GM12864 (cell line): ENCODE measurements around the gene MAP3K5.

Experiments used
- DNase-seq: peaks from one replicate; pipeline ENCODE4 v3.0.0-alpha.2; 2011; ENCODE audit warnings: low read depth
- H3K4me3 ChIP-seq: 2 replicates; pipeline ENCODE4 v1.5.1; 2011; ENCODE audit warnings: mild to moderate bottlenecking, low read depth, low read length, control low read depth
- TF ChIP-seq, protein P1 (sequence below): IDR thresholded peaks from 2 replicates; pipeline ENCODE4 v1.5.1; 2011; ENCODE audit warnings: low read depth, mild to moderate bottlenecking, moderate library complexity, low read length, control low read depth, inconsistent platforms; ENCODE audit errors: missing control alignments

Gene MAP3K5

GRCh38 chr6:136749359-136749997, 42.8 kb downstream of the MAP3K5 start:
- H3K4me3 ChIP-seq: no peak overlapping the region
- TF ChIP-seq, protein P1, sequence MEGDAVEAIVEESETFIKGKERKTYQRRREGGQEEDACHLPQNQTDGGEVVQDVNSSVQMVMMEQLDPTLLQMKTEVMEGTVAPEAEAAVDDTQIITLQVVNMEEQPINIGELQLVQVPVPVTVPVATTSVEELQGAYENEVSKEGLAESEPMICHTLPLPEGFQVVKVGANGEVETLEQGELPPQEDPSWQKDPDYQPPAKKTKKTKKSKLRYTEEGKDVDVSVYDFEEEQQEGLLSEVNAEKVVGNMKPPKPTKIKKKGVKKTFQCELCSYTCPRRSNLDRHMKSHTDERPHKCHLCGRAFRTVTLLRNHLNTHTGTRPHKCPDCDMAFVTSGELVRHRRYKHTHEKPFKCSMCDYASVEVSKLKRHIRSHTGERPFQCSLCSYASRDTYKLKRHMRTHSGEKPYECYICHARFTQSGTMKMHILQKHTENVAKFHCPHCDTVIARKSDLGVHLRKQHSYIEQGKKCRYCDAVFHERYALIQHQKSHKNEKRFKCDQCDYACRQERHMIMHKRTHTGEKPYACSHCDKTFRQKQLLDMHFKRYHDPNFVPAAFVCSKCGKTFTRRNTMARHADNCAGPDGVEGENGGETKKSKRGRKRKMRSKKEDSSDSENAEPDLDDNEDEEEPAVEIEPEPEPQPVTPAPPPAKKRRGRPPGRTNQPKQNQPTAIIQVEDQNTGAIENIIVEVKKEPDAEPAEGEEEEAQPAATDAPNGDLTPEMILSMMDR: no peak
- DNase-seq: no peak

DNA sequence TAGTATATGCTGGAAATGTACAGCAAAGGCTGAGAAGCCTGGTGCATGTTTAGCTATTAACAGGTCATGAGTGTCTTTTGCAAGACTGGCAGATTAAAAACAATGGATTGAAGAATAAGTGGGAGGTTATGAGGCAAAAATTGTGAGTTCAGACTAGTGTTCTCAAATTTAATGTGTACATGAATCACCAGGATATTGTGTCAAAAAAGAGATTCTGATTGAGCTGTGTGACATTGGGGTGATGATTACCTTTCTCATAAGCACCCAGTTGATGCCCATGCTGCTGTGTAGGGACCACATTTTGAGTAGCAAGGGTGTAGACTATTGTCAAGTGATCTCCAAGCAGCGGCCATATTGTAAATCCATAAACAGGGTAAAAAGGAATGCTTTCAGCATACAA, 44.8 kb downstream of the MAP3K5 start:
- DNase-seq: no peak
- H3K4me3 ChIP-seq: no peak overlapping the region
- TF ChIP-seq, protein P1: no peak

GRCh38 chr6:136745300-136745699, 47.0 kb downstream of the MAP3K5 start:
- no peak for DNase-seq
- H3K4me3 ChIP-seq: no peak overlapping the region
- TF ChIP-seq, protein P1: no peak

DNA sequence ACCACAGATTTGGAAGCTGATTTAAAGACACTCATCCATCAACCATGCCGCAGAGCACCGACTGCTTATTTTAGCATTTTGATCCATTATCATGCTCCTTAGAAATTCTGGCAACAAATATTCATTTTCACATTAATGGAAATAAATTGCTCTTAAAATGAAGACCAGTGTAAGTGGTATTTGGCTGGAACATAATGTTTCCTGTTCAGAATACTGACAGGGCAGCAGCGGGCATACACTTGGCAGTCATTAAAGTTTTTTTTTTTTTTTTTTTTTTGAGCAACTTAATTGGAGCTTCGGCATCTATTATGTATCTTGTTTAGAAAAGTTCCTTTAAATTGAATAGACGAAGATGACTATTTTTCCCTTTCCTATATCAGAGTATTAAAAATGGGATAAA, 47.4 kb downstream of the MAP3K5 start:
- TF ChIP-seq, protein P1: no peak
- H3K4me3 ChIP-seq: no peak overlapping the region
- no peak for DNase-seq

DNA sequence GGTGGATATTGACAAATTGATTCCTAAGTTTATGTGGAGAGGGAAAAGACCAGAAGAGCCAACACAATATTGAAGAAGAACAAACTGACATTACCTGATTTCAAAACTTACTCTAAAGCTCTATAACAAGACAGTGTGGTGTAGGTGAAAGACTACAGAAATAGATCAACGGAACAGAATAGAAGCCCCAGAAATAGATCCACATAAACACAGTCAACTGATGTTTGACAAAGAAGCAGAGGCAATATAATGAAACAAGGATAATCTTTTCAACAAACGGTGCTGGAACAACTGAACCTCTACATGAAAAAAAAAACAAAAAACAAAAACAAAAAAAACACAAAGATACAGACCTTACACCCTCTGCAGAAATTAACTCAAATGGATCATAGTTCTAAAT, 50.2 kb downstream of the MAP3K5 start:
- DNase-seq: no peak
- TF ChIP-seq, protein P1: no peak
- H3K4me3 ChIP-seq: no peak overlapping the region

DNA sequence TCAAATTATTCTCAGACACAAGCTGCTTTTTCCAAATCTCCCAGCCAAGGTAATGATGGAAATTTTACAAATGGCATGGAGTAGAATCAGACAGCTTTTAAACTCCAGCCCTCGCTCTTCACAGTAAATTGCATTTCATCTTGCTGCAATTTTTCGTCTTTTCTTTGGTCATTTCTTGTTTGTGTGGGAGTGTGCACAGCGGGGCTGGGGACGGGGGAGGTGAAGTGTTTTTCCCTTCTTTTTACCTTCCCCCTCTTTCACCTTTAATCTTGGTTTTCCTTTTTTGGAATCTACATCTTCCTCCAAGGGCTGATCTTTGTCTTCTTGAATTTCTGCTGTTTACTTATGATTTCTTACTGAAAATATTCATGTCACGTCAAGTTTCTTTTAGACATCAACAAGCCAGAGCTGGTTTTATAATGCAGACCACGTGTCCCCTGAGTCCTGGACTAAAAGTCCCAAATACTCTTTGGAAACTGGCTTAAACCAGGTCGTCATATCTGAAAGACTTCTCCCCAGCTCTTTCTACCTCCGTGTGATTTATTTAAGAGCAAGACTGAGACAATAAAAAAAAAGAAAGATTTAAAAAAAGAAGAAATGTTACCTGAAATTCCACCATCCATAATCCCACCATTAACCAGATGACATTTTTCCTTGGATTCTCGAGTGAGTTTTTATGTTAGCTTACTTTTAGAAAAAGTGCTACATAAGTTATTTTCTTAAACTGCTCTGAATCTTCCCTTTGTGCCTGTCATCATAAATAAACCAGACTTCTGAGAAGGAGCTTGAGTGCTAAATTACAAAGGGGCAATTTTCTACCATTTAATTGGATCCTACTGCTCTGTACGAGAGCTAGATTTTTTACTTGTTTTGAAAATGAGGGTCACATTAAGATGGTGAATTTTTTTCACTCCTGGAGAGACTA, 52.0 kb downstream of the MAP3K5 start:
- no peak overlapping the region for H3K4me3 ChIP-seq
- TF ChIP-seq, protein P1: no peak
- DNase-seq: no peak
